HepG2 (cell line): ENCODE data around the gene ODAD4. TPM values are rescaled to one million over a fixed set of nuclear protein-coding genes. Genes with fewer than 3 reads are reported as not detected.
A peak's percentile ranks its signal among the peaks of the same experiment; 100 is the strongest.

Source experiments
- FOSL2 ChIP-seq: sonication (generic); formaldehyde crosslinking; IDR thresholded peaks from 2 replicates; pipeline ENCODE4 v1.4.0; 2020; ENCODE audit warnings: missing genetic modification reagents
- HES4 ChIP-seq: sonication (generic); formaldehyde crosslinking; IDR thresholded peaks from 2 replicates; pipeline ENCODE4 v1.9.0; 2021; ENCODE audit warnings: mild to moderate bottlenecking, missing genetic modification reagents, borderline replicate concordance
- MEIS2 ChIP-seq: sonication (generic); formaldehyde crosslinking; IDR thresholded peaks from 2 replicates; pipeline ENCODE4 v1.9.0; 2021; ENCODE audit warnings: mild to moderate bottlenecking, missing genetic modification reagents
- SETDB1 ChIP-seq: sonication (generic); formaldehyde crosslinking; IDR thresholded peaks from 2 replicates; pipeline ENCODE4 v1.5.1; 2020; ENCODE audit warnings: missing genetic modification reagents, mild to moderate bottlenecking, borderline replicate concordance
- SP5 ChIP-seq: IDR thresholded peaks from 2 replicates; pipeline ENCODE4 v1.6.1; 2016; ENCODE audit warnings: low read depth, borderline replicate concordance
- STAT5B ChIP-seq: sonication (generic); formaldehyde crosslinking; IDR thresholded peaks from 2 replicates; pipeline ENCODE4 v1.4.0; 2020; ENCODE audit warnings: missing genetic modification reagents
- ZBTB10 ChIP-seq: sonication (generic); formaldehyde crosslinking; IDR thresholded peaks from 2 replicates; pipeline ENCODE4 v1.4.0; 2020; ENCODE audit warnings: missing genetic modification reagents, borderline replicate concordance
- ZBTB43 ChIP-seq: sonication (generic); formaldehyde crosslinking; conservative IDR thresholded peaks from 2 replicates; pipeline ENCODE4 v1.4.0; 2020; ENCODE audit warnings: missing genetic modification reagents
- ZFAT ChIP-seq: sonication (generic); formaldehyde crosslinking; conservative IDR thresholded peaks from 2 replicates; pipeline ENCODE4 v1.8.1; 2023; ENCODE audit warnings: missing genetic modification reagents, inconsistent platforms
- ZNF337 ChIP-seq: sonication (generic); formaldehyde crosslinking; IDR thresholded peaks from 2 replicates; pipeline ENCODE4 v1.5.1; 2020; ENCODE audit warnings: missing genetic modification reagents, low read depth, mild to moderate bottlenecking, borderline replicate concordance
- ZNF512 ChIP-seq: sonication (generic); formaldehyde crosslinking; IDR thresholded peaks from 2 replicates; pipeline ENCODE4 v1.4.0; 2020; ENCODE audit warnings: mild to moderate bottlenecking, missing genetic modification reagents
- ZNF646 ChIP-seq: sonication (generic); formaldehyde crosslinking; IDR thresholded peaks from 2 replicates; pipeline ENCODE4 v1.9.0; 2021; ENCODE audit warnings: mild to moderate bottlenecking, missing genetic modification reagents
- polyA plus RNA-seq, 8 experiments: library from polyadenylated mRNA; depleted of rRNA in 3 of 8; stranded (reverse) in 7 of 8; unstranded in 1 of 8; fragments of >200 nt; fragmentation: Illumina TruSeq in 4 of 8; extraction: Trizol in 4 of 8; gene quantifications; 2 replicates each; pipeline versions ENCODE4 v1.2.1 to v1.2.3, GENCODE V29; 2011 to 2016; ENCODE audit warnings: low read depth in 4 of 8, missing spikeins in 1 of 8, mixed read lengths in 1 of 8; ENCODE audit not compliant: insufficient read depth in 1 of 8
- total RNA-seq, 5 experiments: library from RNA; depleted of rRNA; stranded (reverse); fragments of >200 nt; fragmentation: Illumina TruSeq; extraction: Trizol; gene quantifications; 2 replicates each; pipeline ENCODE4 v1.2.3, GENCODE V29; 2016; ENCODE audit warnings: low read depth in 1 of 5

The ODAD4 gene
- total and polyA plus RNA-seq, 2 of the 13 experiments (the other 11 are each of a cell fraction or from before 2014, with no cell fraction given): 0.48 to 0.53 TPM

GRCh38 chr17:41907633-41908539 is 22.5 kb upstream of the ODAD4 start (continued):
- peak; percentile 88; the same call in 1 of the 2 replicates for TF ChIP-seq ZBTB43 (CRISPR knock-in tag)
- TF ChIP-seq ZFAT: no peak
- no peak for TF ChIP-seq ZNF337 (CRISPR knock-in tag)
- peak; percentile 89; the same call in 1 of the 2 replicates for TF ChIP-seq MEIS2 (CRISPR knock-in tag)
- TF ChIP-seq FOSL2: peak; percentile 81
- no peak for TF ChIP-seq SETDB1 (CRISPR knock-in tag)
- TF ChIP-seq ZNF646 (CRISPR knock-in tag): 0 out of 2 replicates have a peak, but pooled peaks have one; percentile 35
- no peak for TF ChIP-seq ZNF512 (CRISPR knock-in tag)
- no peak for TF ChIP-seq STAT5B (CRISPR knock-in tag)
- TF ChIP-seq ZBTB10: no peak
- TF ChIP-seq SP5 (CRISPR knock-in tag): peak; percentile 83
- no peak for TF ChIP-seq HES4
